ENCODE measurements around the gene CNTNAP2.

DNA sequence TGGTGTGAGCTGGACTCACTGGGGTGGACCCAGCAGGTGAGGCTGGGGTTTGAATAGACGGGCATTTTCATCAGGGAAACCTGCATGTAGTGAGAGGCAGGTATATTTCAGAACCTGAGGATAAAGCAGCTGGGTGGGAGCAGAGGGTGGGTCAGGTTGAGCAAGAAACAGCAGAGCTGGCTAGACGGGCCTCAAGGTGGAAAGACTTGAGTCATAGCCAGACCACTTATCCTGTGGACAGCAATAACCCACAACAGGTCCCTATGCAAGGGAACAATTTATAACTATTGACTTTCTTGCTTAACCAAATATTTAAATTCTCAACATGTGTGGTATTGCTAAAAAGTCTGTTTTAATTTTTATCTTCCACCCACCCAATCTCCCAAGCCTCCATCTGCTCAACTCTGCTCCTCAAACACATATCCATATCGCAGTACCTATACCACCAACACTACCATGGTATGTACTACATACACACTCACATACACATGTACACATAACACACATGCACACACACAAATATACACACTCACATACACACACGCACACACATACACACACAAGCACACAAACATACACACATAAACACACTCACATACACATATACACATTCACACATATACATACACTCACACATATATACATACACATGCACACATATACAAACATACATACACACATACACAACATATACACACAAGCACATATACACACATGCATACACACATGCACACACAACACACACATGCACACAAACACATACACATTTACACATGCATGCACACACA is 2345.0 kb downstream of the CNTNAP2 start:
- TF ChIP-seq EP300 (IDR thresholded peaks at IDR 0.05): no peak
- TF ChIP-seq, protein P1, sequence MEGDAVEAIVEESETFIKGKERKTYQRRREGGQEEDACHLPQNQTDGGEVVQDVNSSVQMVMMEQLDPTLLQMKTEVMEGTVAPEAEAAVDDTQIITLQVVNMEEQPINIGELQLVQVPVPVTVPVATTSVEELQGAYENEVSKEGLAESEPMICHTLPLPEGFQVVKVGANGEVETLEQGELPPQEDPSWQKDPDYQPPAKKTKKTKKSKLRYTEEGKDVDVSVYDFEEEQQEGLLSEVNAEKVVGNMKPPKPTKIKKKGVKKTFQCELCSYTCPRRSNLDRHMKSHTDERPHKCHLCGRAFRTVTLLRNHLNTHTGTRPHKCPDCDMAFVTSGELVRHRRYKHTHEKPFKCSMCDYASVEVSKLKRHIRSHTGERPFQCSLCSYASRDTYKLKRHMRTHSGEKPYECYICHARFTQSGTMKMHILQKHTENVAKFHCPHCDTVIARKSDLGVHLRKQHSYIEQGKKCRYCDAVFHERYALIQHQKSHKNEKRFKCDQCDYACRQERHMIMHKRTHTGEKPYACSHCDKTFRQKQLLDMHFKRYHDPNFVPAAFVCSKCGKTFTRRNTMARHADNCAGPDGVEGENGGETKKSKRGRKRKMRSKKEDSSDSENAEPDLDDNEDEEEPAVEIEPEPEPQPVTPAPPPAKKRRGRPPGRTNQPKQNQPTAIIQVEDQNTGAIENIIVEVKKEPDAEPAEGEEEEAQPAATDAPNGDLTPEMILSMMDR (IDR thresholded peaks at IDR 0.05): no peak

Data from tibial nerve (tissue), 4 donors.